Type B pancreatic cell (in vitro differentiated cells): ENCODE results near the gene ABCB4. TPM values are rescaled to one million over a fixed set of nuclear protein-coding genes. Genes with fewer than 3 reads are reported as not detected.
A peak's percentile ranks its signal among the peaks of the same experiment; 100 is the strongest.

ENCODE experiments used
- DNase-seq: peaks from one replicate; pipeline ENCODE4 v3.0.0; 2021; ENCODE audit warnings: mixed read lengths; ENCODE audit not compliant: unreplicated experiment; ENCODE audit errors: extremely low spot score
- H3K27ac Mint-ChIP-seq: 2 replicates; pipeline ENCODE4 v1.8.0; 2021; ENCODE audit warnings: mild to moderate bottlenecking, mixed read lengths
- H3K27me3 Mint-ChIP-seq: 2 replicates; pipeline ENCODE4 v1.8.0; 2021; ENCODE audit warnings: mixed read lengths
- H3K36me3 Mint-ChIP-seq: 2 replicates; pipeline ENCODE4 v1.8.0; 2021; ENCODE audit warnings: mixed read lengths
- H3K4me1 Mint-ChIP-seq: one replicate; pipeline ENCODE4 v1.8.0; 2021; ENCODE audit warnings: mixed read lengths; ENCODE audit not compliant: unreplicated experiment
- H3K4me3 Mint-ChIP-seq: 2 replicates; pipeline ENCODE4 v1.8.0; 2021; ENCODE audit warnings: mild to moderate bottlenecking, mixed read lengths
- H3K9me3 Mint-ChIP-seq: 2 replicates; pipeline ENCODE4 v1.8.0; 2021; ENCODE audit warnings: mixed read lengths
- total RNA-seq: library from RNA; stranded (reverse); gene quantifications from 2 replicates; pipeline ENCODE4 v1.2.1, GENCODE V29; 2021; ENCODE audit warnings: low replicate concordance
- TF ChIP-seq, protein P1 (sequence below): fragments of 200-600 bp; sonication (generic); conservative IDR thresholded peaks from 2 replicates; pipeline ENCODE4 v1.5.0; 2021; ENCODE audit warnings: antibody characterized with exemption, mild to moderate bottlenecking

The ABCB4 gene
- total RNA-seq, 1 donor from 2014 or later, result 1.6 TPM

- H3K4me3 Mint-ChIP-seq, result no peak overlapping the region
- H3K4me1 Mint-ChIP-seq, result no peaks in the 10 kb centered on the region
- TF ChIP-seq, protein P1, sequence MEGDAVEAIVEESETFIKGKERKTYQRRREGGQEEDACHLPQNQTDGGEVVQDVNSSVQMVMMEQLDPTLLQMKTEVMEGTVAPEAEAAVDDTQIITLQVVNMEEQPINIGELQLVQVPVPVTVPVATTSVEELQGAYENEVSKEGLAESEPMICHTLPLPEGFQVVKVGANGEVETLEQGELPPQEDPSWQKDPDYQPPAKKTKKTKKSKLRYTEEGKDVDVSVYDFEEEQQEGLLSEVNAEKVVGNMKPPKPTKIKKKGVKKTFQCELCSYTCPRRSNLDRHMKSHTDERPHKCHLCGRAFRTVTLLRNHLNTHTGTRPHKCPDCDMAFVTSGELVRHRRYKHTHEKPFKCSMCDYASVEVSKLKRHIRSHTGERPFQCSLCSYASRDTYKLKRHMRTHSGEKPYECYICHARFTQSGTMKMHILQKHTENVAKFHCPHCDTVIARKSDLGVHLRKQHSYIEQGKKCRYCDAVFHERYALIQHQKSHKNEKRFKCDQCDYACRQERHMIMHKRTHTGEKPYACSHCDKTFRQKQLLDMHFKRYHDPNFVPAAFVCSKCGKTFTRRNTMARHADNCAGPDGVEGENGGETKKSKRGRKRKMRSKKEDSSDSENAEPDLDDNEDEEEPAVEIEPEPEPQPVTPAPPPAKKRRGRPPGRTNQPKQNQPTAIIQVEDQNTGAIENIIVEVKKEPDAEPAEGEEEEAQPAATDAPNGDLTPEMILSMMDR, result no peak
- no peak for DNase-seq
- H3K27ac Mint-ChIP-seq, result no peak overlapping the region
- H3K27me3 Mint-ChIP-seq, result no peaks in the 10 kb centered on the region
- H3K36me3 Mint-ChIP-seq, result peaks cover 8% of the 10 kb centered on the region
- no peaks in the 10 kb centered on the region for H3K9me3 Mint-ChIP-seq
Observed at GRCh38 chr7:87375662-87376435, 99.6 kb downstream of the ABCB4 start.

DNA sequence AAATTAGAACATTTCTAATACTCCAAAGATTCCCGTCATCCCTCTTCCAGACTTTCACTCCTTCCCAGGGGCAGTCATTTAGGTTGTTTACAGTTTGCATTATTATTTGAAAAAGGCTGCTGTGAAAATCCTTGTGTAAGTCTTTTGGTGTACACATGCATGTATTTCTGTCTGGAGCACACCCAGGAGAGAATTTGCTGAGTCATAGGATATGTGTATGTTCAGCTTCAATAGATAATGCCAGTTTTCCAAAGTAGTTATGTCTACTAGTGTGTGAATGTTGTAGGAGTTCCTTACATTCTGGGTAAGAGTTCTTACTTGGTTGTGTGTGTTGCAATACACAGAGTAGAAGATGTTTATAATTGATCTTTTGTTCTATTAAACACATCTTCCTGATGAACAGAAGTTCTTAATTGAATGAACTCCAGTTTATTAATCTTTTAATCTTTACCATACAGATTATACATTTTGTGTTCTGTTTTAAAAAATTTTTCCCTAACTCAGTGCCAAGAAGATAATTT, 104.8 kb downstream of the ABCB4 start:
- Mint-ChIP-seq H3K9me3 (no peaks in the 10 kb centered on the region), H3K36me3 (peaks cover 5% of the 10 kb centered on the region), H3K27me3 (no peaks in the 10 kb centered on the region), H3K4me3 (no peak overlapping the region), H3K4me1 (no peaks in the 10 kb centered on the region), H3K27ac (peak overlapping the region; percentile 25)
- TF ChIP-seq, protein P1, result no peak
- no peak for DNase-seq

DNA sequence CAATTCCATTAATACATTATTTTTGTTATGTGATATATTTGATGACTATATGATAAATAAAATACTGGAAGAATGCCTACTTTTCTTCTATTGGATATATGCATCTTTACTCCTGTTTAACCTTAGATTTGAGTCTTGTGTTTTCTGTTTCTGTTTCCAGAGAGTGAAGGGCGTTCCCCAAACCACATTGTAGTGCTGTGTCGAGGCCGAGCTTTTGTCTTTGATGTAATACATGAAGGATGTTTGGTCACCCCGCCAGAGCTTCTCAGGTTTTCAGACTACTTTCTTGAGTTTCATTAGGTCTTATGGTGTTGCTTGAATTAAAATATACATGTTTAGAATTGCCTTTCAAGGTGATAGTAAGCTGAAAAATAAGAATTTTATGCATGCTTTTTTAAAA, 106.3 kb downstream of the ABCB4 start:
- Mint-ChIP-seq H3K36me3 (peaks cover 5% of the 10 kb centered on the region), H3K27ac (no peak overlapping the region), H3K27me3 (no peaks in the 10 kb centered on the region), H3K4me1 (no peaks in the 10 kb centered on the region), H3K9me3 (no peaks in the 10 kb centered on the region), H3K4me3 (no peak overlapping the region)
- TF ChIP-seq, protein P1, result no peak
- DNase-seq, result no peak

GRCh38 chr7:87364246-87364645, 111.2 kb downstream of the ABCB4 start:
- TF ChIP-seq, protein P1, result no peak
- no peak for DNase-seq
- Mint-ChIP-seq H3K27ac (no peak overlapping the region), H3K27me3 (no peaks in the 10 kb centered on the region), H3K9me3 (no peaks in the 10 kb centered on the region), H3K4me1 (no peaks in the 10 kb centered on the region), H3K36me3 (no peaks in the 10 kb centered on the region), H3K4me3 (no peak overlapping the region)

GRCh38 chr7:87363342-87363741, 112.1 kb downstream of the ABCB4 start:
- Mint-ChIP-seq H3K9me3 (no peaks in the 10 kb centered on the region), H3K4me1 (no peaks in the 10 kb centered on the region), H3K36me3 (peaks cover 3% of the 10 kb centered on the region), H3K4me3 (no peak overlapping the region), H3K27ac (no peak overlapping the region), H3K27me3 (no peaks in the 10 kb centered on the region)
- DNase-seq, result no peak
- TF ChIP-seq, protein P1, result no peak
